IMR-90 (cell line): Measurements from ENCODE around the gene GLIS1. TPM values are rescaled to one million over a fixed set of nuclear protein-coding genes. Genes with fewer than 3 reads are reported as not detected.

ENCODE experiments used
- ATAC-seq: fragments of 200-7000 bp; cut with Tn5 transposase; 2 replicates; pipeline ENCODE4 v1.9.1; 2020; ENCODE audit warnings: low read depth, mild to moderate bottlenecking, moderate library complexity
- BruUV-seq: library from RNA; stranded (reverse); fragments of 400-500 nt; replicated peaks from 2 replicates; lab custom pipeline; 2021; lab: Mats Ljungman, UMichigan
- CTCF ChIA-PET: fragments of 300-600 bp; formaldehyde crosslinking; extraction: SDS; loops from one replicate; lab custom pipeline; 2021; ENCODE audit warnings: antibody characterized with exemption; lab: Yijun Ruan, JAX
- POLR2A ChIA-PET: fragments of 300-600 bp; sonication (Branson Sonifier 250); formaldehyde crosslinking; loops from one replicate; lab custom pipeline; 2022; ENCODE audit warnings: antibody characterized with exemption; ENCODE audit not compliant: unreplicated experiment; lab: Charles Lee
- DNase-seq: peaks from one replicate; pipeline ENCODE4 v3.0.0; 2013
- H2AFZ ChIP-seq: replicated peaks from 2 replicates; pipeline ENCODE3; 2013; ENCODE audit warnings: low read length, mild to moderate bottlenecking; ENCODE audit not compliant: poor library complexity
- H2AK5ac ChIP-seq: 2 replicates; pipeline ENCODE4 v1.6.1; 2013; ENCODE audit warnings: low read depth, low read length, inconsistent platforms
- H2AK9ac ChIP-seq: replicated peaks from 2 replicates; pipeline ENCODE3; 2013; ENCODE audit warnings: mild to moderate bottlenecking, low read depth, low read length, moderate library complexity; ENCODE audit not compliant: poor library complexity
- H2BK120ac ChIP-seq: 2 replicates; pipeline ENCODE4 v1.6.1; 2013; ENCODE audit warnings: low read depth, low read length, inconsistent platforms
- H2BK15ac ChIP-seq: 3 replicates; pipeline ENCODE4 v1.6.1; 2013; ENCODE audit warnings: low read depth, low read length, inconsistent platforms
- H2BK20ac ChIP-seq: 2 replicates; pipeline ENCODE4 v1.6.1; 2013; ENCODE audit warnings: low read depth, mild to moderate bottlenecking, inconsistent platforms, low read length, moderate library complexity
- H2BK5ac ChIP-seq: 2 replicates; pipeline ENCODE4 v1.6.1; 2013; ENCODE audit warnings: mild to moderate bottlenecking, low read depth, low read length, inconsistent platforms; ENCODE audit not compliant: poor library complexity, severe bottlenecking
- H3K14ac ChIP-seq: replicated peaks from 2 replicates; pipeline ENCODE4 v1.6.1; 2013; ENCODE audit warnings: low read depth, low read length, inconsistent platforms
- H3K18ac ChIP-seq: 2 replicates; pipeline ENCODE4 v1.6.1; 2013; ENCODE audit warnings: low read depth, low read length, control low read depth
- H3K23ac ChIP-seq: 2 replicates; pipeline ENCODE4 v1.6.1; 2013; ENCODE audit warnings: low read depth, low read length, inconsistent platforms
- H3K27ac ChIP-seq: 2 replicates; pipeline ENCODE4 v1.5.1; 2013; ENCODE audit warnings: mild to moderate bottlenecking, control low read depth, low read length; ENCODE audit not compliant: insufficient read depth
- H3K27me3 ChIP-seq: 2 replicates; pipeline ENCODE4 v1.6.1; 2013; ENCODE audit warnings: low read length; ENCODE audit not compliant: control insufficient read depth, insufficient read depth
- H3K36me3 ChIP-seq: 2 replicates; pipeline ENCODE4 v1.6.1; 2013; ENCODE audit warnings: low read length, mixed read lengths; ENCODE audit not compliant: control insufficient read depth, insufficient read depth
- H3K4ac ChIP-seq: 2 replicates; pipeline ENCODE4 v1.6.1; 2013; ENCODE audit warnings: low read depth, low read length, inconsistent platforms
- H3K4me1 ChIP-seq: 2 replicates; pipeline ENCODE4 v1.6.1; 2013; ENCODE audit warnings: low read length, mixed read lengths; ENCODE audit not compliant: control insufficient read depth, insufficient read depth
- H3K4me2 ChIP-seq: 2 replicates; pipeline ENCODE4 v1.6.1; 2013; ENCODE audit warnings: low read depth, mild to moderate bottlenecking, control low read depth, low read length, moderate library complexity
- H3K4me3 ChIP-seq: 2 replicates; pipeline ENCODE4 v1.5.1; 2013; ENCODE audit warnings: low read depth, mild to moderate bottlenecking, control low read depth, low read length, moderate library complexity; ENCODE audit not compliant: insufficient read depth
- H3K56ac ChIP-seq: 2 replicates; pipeline ENCODE4 v1.6.1; 2013; ENCODE audit warnings: low read length, inconsistent platforms; ENCODE audit not compliant: insufficient read depth; ENCODE audit errors: extremely low read depth
- H3K79me1 ChIP-seq, 2 experiments: 2 replicates each; pipeline ENCODE4 v1.6.1; 2013; ENCODE audit warnings: low read length in 2 of 2, inconsistent platforms in 1 of 2, low read depth in 1 of 2
- H3K9ac ChIP-seq: 2 replicates; pipeline ENCODE4 v1.6.1; 2013; ENCODE audit warnings: low read depth, low read length, control low read depth
- H3K9me1 ChIP-seq: 2 replicates; pipeline ENCODE4 v1.6.1; 2013; ENCODE audit warnings: low read length, inconsistent platforms; ENCODE audit not compliant: insufficient read depth
- H3K9me3 ChIP-seq: 2 replicates; pipeline ENCODE4 v1.6.1; 2013; ENCODE audit warnings: low read length; ENCODE audit not compliant: control insufficient read depth, insufficient read depth
- H4K20me1 ChIP-seq: 2 replicates; pipeline ENCODE4 v1.6.1; 2013; ENCODE audit warnings: low read length, inconsistent platforms; ENCODE audit not compliant: insufficient read depth
- H4K5ac ChIP-seq: 2 replicates; pipeline ENCODE4 v1.6.1; 2013; ENCODE audit warnings: mild to moderate bottlenecking, low read depth, low read length, control low read depth
- H4K8ac ChIP-seq, 2 experiments: 2 replicates each; pipeline ENCODE4 v1.6.1; 2013; ENCODE audit warnings: low read depth in 2 of 2, low read length in 2 of 2, control low read depth in 1 of 2, inconsistent platforms in 1 of 2
- H4K91ac ChIP-seq: 2 replicates; pipeline ENCODE4 v1.6.1; 2013; ENCODE audit warnings: low read depth, low read length, inconsistent platforms; ENCODE audit not compliant: insufficient read depth
- CEBPB ChIP-seq: IDR thresholded peaks from 2 replicates; pipeline ENCODE4 v1.6.1; 2012; ENCODE audit warnings: low read depth, low read length, improper control_type of control experiment
- ELK1 ChIP-seq: fragments of 150-350 bp; IDR thresholded peaks from 2 replicates; pipeline ENCODE4 v1.6.1; 2016; ENCODE audit warnings: low read depth, mild to moderate bottlenecking, low read length, moderate library complexity, borderline replicate concordance
- WGBS, 2 experiments: methylation state at CpG; one replicate each; pipeline versions ENCODE4 v1.1.5 to v1.1.7; 2013; ENCODE audit warnings: missing lambda C conversion rate in 2 of 2; ENCODE audit not compliant: insufficient read length in 1 of 2; ENCODE audit errors: extremely low coverage in 2 of 2; 5-methylcytosine and 5-hydroxymethylcytosine counted together
- dilution Hi-C: fragments of 300-500 bp; cut with HindIII; formaldehyde crosslinking; loops from one replicate; pipeline ENCODE4 v1.14.3; 2018; ENCODE audit warnings: low sequenced_read_pairs; ENCODE audit not compliant: unreplicated experiment
- in situ Hi-C: fragments of 300-500 bp; cut with MboI; formaldehyde crosslinking; loops from 3 replicates; pipeline ENCODE4 v1.14.3; 2019; ENCODE audit warnings: low sequenced_read_pairs, inconsistent platforms, mixed read lengths
- intact Hi-C: fragments of 100-400 bp; cut with micrococcal nuclease; formaldehyde crosslinking; loops from 2 replicates; pipeline ENCODE4 v1.10.0; 2022
- polyA plus RNA-seq, 3 experiments: library from polyadenylated mRNA; depleted of rRNA; stranded (reverse); fragments of >200 nt; gene quantifications; 2 replicates each; pipeline ENCODE4 v1.2.3, GENCODE V29; 2012; ENCODE audit warnings: low replicate concordance in 1 of 3
- total RNA-seq: library from RNA; depleted of rRNA; stranded (reverse); fragments of >200 nt; gene quantifications from 2 replicates; pipeline ENCODE4 v1.2.3, GENCODE V29; 2012

Gene GLIS1
- total and polyA plus RNA-seq, 2 of the 4 experiments (the other 2 are of a cell fraction): 0.18 to 2.3 TPM

- Histone ChIP-seq H3K14ac (no peak overlapping the region), H3K9me1 (peaks cover 6% of the 10 kb centered on the region; the same call in 1 of the 2 replicates), H3K79me1 (peaks cover 15 to 28% of the 10 kb centered on the region in 2 experiments), H3K27me3 (no peaks in the 10 kb centered on the region), H3K4me2 (no peak overlapping the region), H3K4me1 (peaks cover 3% of the 10 kb centered on the region; the same call in 1 of the 2 replicates), H3K4ac (no peak overlapping the region), H4K8ac (no peak overlapping the region), H2BK5ac (no peak overlapping the region), H2AK9ac (no peak overlapping the region), H4K91ac (no peak overlapping the region), H3K9ac (no peak overlapping the region), H4K5ac (no peak overlapping the region), H2BK20ac (no peak overlapping the region), H3K18ac (no peak overlapping the region), H3K9me3 (no peaks in the 10 kb centered on the region), H3K27ac (no peak overlapping the region), H2AK5ac (no peak overlapping the region), H2BK15ac (no peak overlapping the region), H3K23ac (no peak overlapping the region), H3K36me3 (no peaks in the 10 kb centered on the region), H2BK120ac (no peak overlapping the region), H3K4me3 (no peak overlapping the region), H3K56ac (no peak overlapping the region), H4K20me1 (peaks cover 6% of the 10 kb centered on the region; the same call in 1 of the 2 replicates), H2AFZ (no peak overlapping the region)
- WGBS, 2 experiments: no CpG with 5 or more reads among the region's 1 CpG
- CTCF ChIA-PET: interaction anchor here (1.0 kb wide), 1 partner anchor 10 kb away, joined by 3 read pairs; no protein-coding TSS in a partner anchor
- dilution Hi-C loops (no loop called here), in situ Hi-C loops (no loop called here), intact Hi-C loops (no loop called here)
- ATAC-seq (peak; percentile 27), DNase-seq (peak; percentile 48)
- no peak for TF ChIP-seq ELK1
- TF ChIP-seq CEBPB: peak; percentile 67
- BruUV-seq: no TSS peak
- POLR2A ChIA-PET: no interaction called here
Observed at GRCh38 chr1:53722025-53722424, 16.9 kb downstream of the GLIS1 start.
